Measurements from ENCODE around the gene RPAIN.

Gene RPAIN

DNA sequence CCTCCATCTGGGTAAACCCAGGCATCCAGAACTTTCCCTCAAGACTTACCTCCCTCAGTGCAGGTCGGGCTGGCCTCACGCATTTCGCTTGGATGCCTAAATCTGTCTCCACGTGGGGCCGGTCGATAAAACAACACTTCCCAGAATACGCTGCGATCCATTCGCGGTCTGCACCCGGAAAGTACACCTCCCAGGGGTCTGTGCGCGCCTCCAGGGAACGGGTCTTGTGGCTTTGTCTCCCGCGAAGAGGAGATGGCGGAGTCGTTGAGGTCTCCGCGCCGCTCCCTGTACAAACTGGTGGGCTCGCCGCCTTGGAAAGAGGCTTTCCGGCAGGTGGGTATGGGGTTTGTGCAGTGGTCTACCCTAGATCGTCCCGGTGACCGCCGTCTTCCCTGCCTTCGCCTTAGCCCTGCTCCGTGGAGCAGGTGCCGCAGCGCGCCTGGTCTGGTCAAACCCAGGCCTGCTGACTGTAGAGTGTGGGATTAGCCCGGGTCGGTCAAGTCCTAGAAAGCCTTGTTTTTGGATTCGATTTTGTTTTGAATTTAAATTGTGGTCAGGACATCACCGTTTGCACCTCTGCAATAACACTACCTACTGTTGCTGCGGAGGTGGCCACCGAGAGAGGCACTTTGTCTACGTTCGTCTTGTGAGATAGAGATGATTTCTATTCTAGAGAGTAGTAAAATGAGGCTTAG lies at the start of gene RPAIN:
TSS of gene RPAIN (plus strand) at position 224 of the 695 bp plus-strand sequence. CDS start at position 253, 29 bp downstream.
- peak; percentile 77 for DNase-seq (ENCODE audit: low read depth)

- no peak for DNase-seq (ENCODE audit: low read depth)
Measured at GRCh38 chr17:5370411-5370810, 49.6 kb upstream of the RPAIN start.

- DNase-seq (ENCODE audit: low read depth), result no peak
Measured at GRCh38 chr17:5373112-5373511, 46.9 kb upstream of the RPAIN start.

DNA sequence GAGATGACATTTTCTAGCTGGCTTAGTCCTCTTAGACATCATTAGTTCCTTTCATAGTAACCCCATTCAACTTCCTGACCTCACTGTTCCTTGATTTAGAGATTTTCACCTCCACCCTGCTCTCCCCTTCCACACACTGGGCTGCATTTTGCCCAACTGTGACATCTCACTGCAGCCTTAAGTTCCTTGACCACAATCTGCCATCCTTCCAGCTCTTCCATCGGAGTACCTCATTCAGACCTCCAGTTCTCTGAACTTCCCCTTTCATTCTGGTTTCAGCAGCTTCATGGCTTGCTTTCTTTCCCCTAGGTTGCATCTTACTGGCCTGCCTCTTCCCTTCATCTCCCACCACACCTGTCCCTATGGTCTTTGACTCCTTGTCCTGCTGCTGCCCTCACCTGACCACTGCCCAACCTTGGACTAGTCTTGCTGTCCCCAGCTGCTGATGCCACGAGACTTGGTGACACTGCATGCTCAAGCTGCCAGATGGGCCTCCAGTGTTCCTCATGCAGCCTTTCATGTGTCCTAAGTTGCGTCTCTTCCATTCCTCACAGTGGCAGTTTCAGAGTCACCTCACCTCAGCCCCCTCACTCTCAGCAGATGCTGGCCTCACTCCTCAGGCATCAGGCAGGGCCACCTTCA lies 41.3 kb upstream of the RPAIN start:
- DNase-seq (ENCODE audit: low read depth), result no peak

GRCh38 chr17:5379351-5380107 lies 40.5 kb upstream of the RPAIN start:
- DNase-seq (ENCODE audit: low read depth), result no peak

GRCh38 chr17:5380491-5381135 lies 39.4 kb upstream of the RPAIN start:
- no peak for DNase-seq (ENCODE audit: low read depth)

DNA sequence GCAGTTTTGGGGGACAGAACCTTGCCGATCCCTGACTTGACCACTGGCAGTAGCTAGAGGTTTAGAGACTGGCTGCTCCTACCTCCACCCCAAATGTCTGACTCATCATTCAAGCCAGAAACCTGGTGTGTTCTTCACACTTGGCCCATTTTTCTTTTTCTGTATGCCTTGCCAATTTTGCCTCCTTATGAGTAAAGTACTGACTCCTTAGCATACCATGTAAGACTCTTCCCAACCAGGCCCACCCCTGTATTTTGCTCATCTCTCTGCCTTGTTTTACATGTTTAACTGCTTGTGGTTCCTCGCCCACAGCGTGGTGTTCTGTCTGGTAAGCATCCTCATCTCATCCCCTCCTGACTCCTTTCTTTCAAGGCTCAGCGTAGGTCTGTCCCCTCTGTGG lies 38.4 kb upstream of the RPAIN start:
- no peak for DNase-seq (ENCODE audit: low read depth)

- no peak for DNase-seq (ENCODE audit: low read depth)
Measured at GRCh38 chr17:5391678-5392077, 28.3 kb upstream of the RPAIN start.

DNA sequence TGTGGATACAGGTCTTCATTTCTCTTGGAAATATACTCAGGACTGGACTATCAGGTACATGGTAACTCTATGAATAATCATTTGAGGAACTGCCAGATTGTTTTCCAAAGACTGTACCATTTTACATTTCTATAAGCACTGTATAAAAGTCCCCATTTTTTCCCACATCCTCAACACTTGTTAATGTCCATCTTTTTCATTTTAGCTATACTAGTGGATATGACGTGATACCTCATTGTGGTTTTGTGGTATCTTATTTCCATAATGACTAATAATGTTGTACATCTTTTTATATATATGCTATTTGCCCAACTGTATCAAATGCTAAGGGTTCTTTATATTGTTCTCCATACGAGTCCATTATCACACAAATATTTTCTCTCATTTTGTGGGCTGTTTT lies 23.4 kb upstream of the RPAIN start:
- no peak for DNase-seq (ENCODE audit: low read depth)

GRCh38 chr17:5399767-5400166 lies 20.2 kb upstream of the RPAIN start:
- no peak for DNase-seq (ENCODE audit: low read depth)

DNA sequence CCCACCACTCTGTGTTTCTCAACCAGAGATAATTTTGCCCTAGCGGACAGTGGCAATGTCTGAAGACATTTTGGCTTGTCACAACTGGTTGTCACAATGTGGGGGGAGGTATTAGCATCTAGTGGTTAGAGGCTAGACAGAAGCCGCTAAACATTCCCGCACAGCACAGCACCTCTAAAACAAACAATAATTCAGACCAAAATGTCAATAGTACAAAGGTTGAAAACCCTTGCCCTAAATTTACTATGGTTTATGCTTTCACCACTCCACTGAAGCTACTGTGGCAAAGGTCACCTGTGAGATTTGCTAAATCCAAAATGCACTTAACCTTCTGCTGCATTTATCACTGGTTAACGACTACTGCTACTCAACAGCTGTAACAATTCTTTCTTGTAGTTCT lies 14.6 kb upstream of the RPAIN start:
- no peak for DNase-seq (ENCODE audit: low read depth)

DNA sequence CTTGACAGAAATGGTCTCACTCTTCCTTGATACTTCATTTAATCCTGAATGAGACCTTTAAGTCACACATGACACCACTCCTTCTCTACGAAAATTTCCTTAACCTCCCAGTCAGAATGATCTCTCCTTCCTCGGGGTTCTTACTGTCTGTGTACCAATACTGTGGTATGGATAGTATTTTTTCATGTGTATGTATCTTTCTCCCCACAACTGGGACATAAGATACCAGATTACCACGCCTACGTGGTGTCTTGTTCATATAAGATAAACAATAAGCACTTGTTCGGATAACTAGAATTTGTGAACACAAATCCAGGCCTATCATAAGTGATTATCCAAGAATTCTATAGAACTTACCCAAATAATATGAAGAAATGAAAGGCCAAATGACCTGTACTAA lies 11.8 kb upstream of the RPAIN start:
- DNase-seq (ENCODE audit: low read depth), result no peak

GRCh38 chr17:5410594-5411272 lies 9.2 kb upstream of the RPAIN start:
- no peak for DNase-seq (ENCODE audit: low read depth)

DNA sequence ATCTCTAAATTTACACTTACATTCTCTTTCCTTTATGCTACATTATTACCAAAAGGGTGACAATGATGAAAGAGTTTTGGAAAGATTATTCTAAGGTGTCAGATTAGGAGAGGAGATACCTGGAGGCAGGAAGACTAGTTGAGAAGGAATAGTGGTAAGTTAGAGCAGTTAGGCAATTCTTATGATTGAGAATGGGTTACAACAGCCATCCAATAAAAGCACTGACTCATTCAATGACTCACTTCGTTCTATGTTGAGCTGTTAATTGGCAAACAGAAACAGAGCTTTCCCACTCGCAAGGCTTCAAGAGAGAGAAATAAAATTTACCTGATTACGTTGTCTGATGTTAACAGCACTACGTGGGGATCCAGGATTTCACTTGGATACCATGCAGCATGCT lies 6.3 kb upstream of the RPAIN start:
- DNase-seq (ENCODE audit: low read depth), result no peak

DNA sequence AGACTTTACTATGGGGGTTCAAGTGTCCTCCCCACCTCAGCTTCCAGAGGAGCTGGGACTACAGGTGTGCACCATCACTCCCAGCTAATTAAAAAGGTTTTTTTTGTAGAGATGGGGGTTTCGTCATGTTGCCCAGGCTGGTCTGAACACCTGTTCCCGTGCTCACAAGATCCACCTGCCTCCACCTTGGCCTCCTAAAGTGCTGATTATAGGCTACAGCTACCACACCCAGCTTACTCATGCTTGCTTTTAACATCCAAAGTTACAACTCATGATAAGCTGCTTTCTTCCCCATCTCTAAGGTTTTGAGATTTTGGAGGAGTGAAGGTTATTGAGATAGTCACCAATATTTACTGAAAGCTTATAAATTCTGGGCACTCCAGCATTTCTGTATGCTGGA lies 3.1 kb upstream of the RPAIN start:
- no peak for DNase-seq (ENCODE audit: low read depth)

DNA sequence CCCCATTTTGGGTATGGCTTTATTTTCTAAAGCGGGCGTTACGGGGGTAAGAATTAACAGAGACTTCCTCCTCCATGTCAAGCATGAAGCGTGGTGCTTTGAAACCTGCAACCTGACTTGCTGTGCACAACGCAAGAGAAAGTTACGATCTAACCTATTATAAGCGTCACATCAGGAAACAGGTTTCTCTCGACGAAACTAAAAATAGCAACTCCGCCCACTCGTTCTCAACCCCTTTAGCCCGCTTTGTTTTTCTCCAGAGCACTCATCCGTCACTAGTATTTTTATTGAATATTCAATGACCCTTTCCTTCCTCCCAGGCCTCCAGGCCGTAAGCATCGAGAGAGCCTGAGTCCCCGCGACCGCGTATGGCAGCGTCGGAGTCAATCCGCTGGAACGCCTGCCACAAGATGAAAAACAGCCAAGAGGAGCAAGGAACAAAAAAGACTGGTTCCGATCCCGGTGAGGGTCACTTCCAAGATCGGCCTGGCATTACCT lies 1.1 kb upstream of the RPAIN start:
- peak; percentile 42 for DNase-seq (ENCODE audit: low read depth)

DNA sequence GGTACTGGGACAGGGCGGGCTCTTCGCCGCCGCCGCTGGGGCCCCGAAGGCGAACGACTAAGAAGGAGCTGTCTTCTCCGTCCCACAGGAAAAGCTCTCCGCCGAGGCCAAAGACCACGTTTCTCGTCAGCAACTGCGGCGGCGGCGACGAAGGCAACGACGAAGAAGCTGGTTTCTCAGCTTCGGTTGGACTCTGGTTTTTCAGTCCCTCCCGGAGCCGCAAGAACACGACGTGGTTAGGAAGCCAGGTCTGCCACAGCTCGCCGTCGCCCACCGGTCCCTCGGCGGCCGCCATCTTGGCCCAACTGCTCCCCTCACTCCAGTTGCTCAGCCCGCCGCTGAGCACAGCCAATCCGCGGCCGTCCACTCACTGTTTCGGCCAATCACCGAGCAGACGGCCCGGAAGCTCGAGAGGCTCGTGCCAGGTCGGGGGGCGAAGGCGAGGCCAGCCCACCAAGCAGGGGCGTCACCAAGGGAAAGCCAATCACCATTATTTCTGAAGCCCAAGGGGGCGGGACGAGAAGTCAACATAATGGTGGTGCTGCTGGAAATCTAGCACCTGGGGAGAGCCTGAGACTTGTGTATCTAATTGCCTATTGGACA lies 525 bp upstream of the RPAIN start, which contains the start of gene NUP88:
TSS of gene NUP88 (minus strand) at position 307 of the 603 bp plus-strand sequence. CDS start at position 295, 12 bp downstream.
- peak; percentile 93 for DNase-seq (ENCODE audit: low read depth)

- DNase-seq (ENCODE audit: low read depth), result no peak
Measured at GRCh38 chr17:5422505-5422904, 2.5 kb downstream of the RPAIN start.

DNA sequence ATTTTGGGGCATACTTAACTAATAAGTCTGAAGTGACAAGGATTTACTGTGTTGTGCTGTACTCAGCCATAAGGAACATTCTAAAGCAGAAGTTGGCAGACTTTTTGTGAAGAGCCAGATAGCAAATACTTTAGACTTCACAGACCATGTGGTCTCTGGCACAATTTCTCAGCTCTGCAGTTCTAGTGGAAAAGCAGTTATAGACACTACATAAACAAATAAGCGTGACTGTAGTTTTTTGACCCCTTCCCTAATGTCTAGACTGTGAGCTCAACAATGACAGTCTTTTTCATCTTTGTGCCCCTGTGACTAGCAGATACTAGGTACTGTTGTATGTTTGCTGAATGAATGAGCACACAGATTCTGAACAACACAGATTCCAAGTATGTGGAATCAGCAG lies 4.9 kb downstream of the RPAIN start:
- no peak for DNase-seq (ENCODE audit: low read depth)

DNA sequence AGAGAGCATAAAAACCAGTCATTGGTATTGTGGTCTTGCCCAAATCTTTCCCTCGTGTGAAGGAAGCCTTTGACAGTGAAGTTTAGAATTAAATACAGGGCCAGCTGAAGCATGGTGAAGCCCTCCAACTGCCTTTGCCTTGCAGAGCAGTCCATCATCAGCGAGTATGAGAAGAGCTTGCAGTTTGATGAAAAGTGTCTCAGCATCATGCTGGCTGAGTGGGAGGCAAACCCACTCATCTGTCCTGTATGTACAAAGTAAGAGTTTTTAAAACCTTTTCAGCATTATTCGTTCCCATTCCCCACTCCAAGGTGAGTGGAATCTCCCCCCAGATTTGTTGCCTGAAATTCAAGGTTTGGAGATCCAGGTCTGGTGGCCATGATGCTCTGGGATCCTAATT lies 5.8 kb downstream of the RPAIN start:
- DNase-seq (ENCODE audit: low read depth), result no peak

- DNase-seq (ENCODE audit: low read depth), result no peak
Measured at GRCh38 chr17:5429191-5429887, 9.4 kb downstream of the RPAIN start.

Data from activated T-helper 9 cell treated with anti-CD3 and anti-CD28 coated beads, Interleukin-2, amount 50 U/mL, for 16 hours (primary cell).